Measurements from ENCODE around the gene RHBDD3. TPM values are rescaled to one million over a fixed set of nuclear protein-coding genes. Genes with fewer than 3 reads are reported as not detected.

Gene RHBDD3
- total RNA-seq, 1 experiment from 2014 or later: 51.5 TPM

- H3K27me3 Mint-ChIP-seq (ENCODE audit: unreplicated experiment): peaks cover 96% of the 10 kb centered on the region
- no peaks in the 10 kb centered on the region for H3K4me1 Mint-ChIP-seq (ENCODE audit: low read depth, unreplicated experiment)
- no peak for DNase-seq
- H3K27ac Mint-ChIP-seq (ENCODE audit: unreplicated experiment): no peak overlapping the region
- CTCF ChIA-PET: interaction anchor here (0.8 kb wide), 1 partner anchor 10 kb away, joined by 4 read pairs; no protein-coding TSS in a partner anchor
- no peak overlapping the region for H3K4me3 Mint-ChIP-seq (ENCODE audit: low read depth, unreplicated experiment)
- intact Hi-C loops (cut with micrococcal nuclease; ENCODE audit: unreplicated experiment): no loop called here
- no TSS peak for BruUV-seq (replicated peaks)
- H3K9me3 Mint-ChIP-seq (ENCODE audit: low read depth, unreplicated experiment): no peaks in the 10 kb centered on the region
- TF ChIP-seq CTCF (IDR thresholded peaks at IDR 0.05; ENCODE audit: unreplicated experiment): no peak
- H3K36me3 Mint-ChIP-seq (ENCODE audit: insufficient read depth, unreplicated experiment): no peaks in the 10 kb centered on the region
Observed at GRCh38 chr22:29216011-29216872, 51.5 kb downstream of the RHBDD3 start.

- Mint-ChIP-seq H3K27me3 (ENCODE audit: unreplicated experiment) (peaks cover 96% of the 10 kb centered on the region), H3K27ac (ENCODE audit: unreplicated experiment) (no peak overlapping the region)
Observed at GRCh38 chr22:29215012-29215860, 52.5 kb downstream of the RHBDD3 start.

DNA sequence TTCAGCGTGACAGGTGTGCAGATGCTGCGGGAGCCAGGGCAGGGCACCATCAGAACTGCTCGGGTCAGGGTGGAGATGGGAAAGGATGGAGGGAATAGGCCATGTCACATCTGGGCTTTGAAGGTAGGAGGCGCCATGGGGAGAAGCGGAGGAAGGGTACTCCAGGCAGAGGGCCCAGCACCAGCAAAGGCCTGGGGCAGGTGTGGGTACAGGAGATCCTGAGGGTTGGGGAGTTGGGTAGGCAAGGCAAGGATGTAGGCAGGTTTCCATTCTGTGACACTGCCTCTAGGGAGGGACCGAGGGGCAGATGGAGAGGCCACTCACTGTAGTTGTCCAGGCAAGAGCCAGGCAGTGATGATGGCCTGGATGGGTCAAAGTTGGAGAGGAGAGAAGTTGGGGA, 53.5 kb downstream of the RHBDD3 start:
- no peak for TF ChIP-seq CTCF (IDR thresholded peaks at IDR 0.05; ENCODE audit: unreplicated experiment)
- BruUV-seq (replicated peaks): no TSS peak
- H3K4me3 Mint-ChIP-seq (ENCODE audit: low read depth, unreplicated experiment): no peak overlapping the region
- CTCF ChIA-PET: interaction anchor here (0.6 kb wide), 1 partner anchor 13 kb away, joined by 8 read pairs; no protein-coding TSS in a partner anchor
- intact Hi-C loops (cut with micrococcal nuclease; ENCODE audit: unreplicated experiment): no loop called here
- no peaks in the 10 kb centered on the region for H3K4me1 Mint-ChIP-seq (ENCODE audit: low read depth, unreplicated experiment)
- no peaks in the 10 kb centered on the region for H3K36me3 Mint-ChIP-seq (ENCODE audit: insufficient read depth, unreplicated experiment)
- H3K27ac Mint-ChIP-seq (ENCODE audit: unreplicated experiment): no peak overlapping the region
- H3K9me3 Mint-ChIP-seq (ENCODE audit: low read depth, unreplicated experiment): no peaks in the 10 kb centered on the region
- H3K27me3 Mint-ChIP-seq (ENCODE audit: unreplicated experiment): peaks cover 96% of the 10 kb centered on the region
- DNase-seq: no peak

More at GRCh38 chr22:29215012-29215860, 52.5 kb downstream of the RHBDD3 start:
- Mint-ChIP-seq H3K36me3 (ENCODE audit: insufficient read depth, unreplicated experiment) (no peaks in the 10 kb centered on the region), H3K4me1 (ENCODE audit: low read depth, unreplicated experiment) (no peaks in the 10 kb centered on the region), H3K9me3 (ENCODE audit: low read depth, unreplicated experiment) (no peaks in the 10 kb centered on the region), H3K4me3 (ENCODE audit: low read depth, unreplicated experiment) (no peak overlapping the region)
- intact Hi-C loops (cut with micrococcal nuclease; ENCODE audit: unreplicated experiment): no loop called here
- CTCF ChIA-PET: interaction anchor here (0.8 kb wide), 1 partner anchor 11 kb away, joined by 4 read pairs; no protein-coding TSS in a partner anchor
- TF ChIP-seq CTCF (IDR thresholded peaks at IDR 0.05; ENCODE audit: unreplicated experiment): no peak
- BruUV-seq (replicated peaks): no TSS peak
- DNase-seq: no peak

DNA sequence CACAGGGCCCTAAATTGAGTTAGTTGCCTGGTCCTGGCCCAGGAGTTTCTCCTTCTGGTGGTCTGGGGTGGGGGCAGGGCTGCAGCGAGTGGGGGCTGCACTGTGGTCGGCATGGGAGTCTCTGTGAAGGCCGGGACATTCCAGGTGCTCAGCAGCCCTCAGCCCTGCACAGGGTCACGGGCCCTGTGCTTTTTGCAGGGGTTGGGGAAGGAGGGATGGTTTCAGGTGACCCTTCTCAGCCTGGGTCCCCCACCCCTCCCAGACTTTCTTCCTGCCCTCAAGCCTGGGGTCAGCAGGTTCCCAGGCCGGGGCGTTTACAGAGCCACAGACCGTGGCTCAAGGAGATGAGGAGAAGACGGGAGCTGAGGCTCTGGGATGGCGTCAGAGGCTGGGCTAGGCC, 54.3 kb downstream of the RHBDD3 start:
- Mint-ChIP-seq H3K4me1 (ENCODE audit: low read depth, unreplicated experiment) (no peaks in the 10 kb centered on the region), H3K9me3 (ENCODE audit: low read depth, unreplicated experiment) (no peaks in the 10 kb centered on the region), H3K27me3 (ENCODE audit: unreplicated experiment) (peaks cover 94% of the 10 kb centered on the region), H3K27ac (ENCODE audit: unreplicated experiment) (no peak overlapping the region), H3K4me3 (ENCODE audit: low read depth, unreplicated experiment) (no peak overlapping the region), H3K36me3 (ENCODE audit: insufficient read depth, unreplicated experiment) (no peaks in the 10 kb centered on the region)
- TF ChIP-seq CTCF (IDR thresholded peaks at IDR 0.05; ENCODE audit: unreplicated experiment): no peak
- DNase-seq: no peak
- CTCF ChIA-PET: no interaction called here
- no TSS peak for BruUV-seq (replicated peaks)
- intact Hi-C loops (cut with micrococcal nuclease; ENCODE audit: unreplicated experiment): no loop called here
